HG03575 (cell line): ENCODE data around the gene IRAK4.
"Not testable (repeated sequence)": the region's sequence is repeated elsewhere in the genome, so short reads cannot be mapped to it uniquely, and the experiment has no call there.

ENCODE experiments used
- ATAC-seq: cut with Tn5 transposase; IDR thresholded peaks from one replicate; pipeline ENCODE4 v1.9.1; 2021; ENCODE audit not compliant: unreplicated experiment, insufficient number of reproducible peaks, low FRiP score; ENCODE audit errors: extremely low read depth

Gene IRAK4

DNA sequence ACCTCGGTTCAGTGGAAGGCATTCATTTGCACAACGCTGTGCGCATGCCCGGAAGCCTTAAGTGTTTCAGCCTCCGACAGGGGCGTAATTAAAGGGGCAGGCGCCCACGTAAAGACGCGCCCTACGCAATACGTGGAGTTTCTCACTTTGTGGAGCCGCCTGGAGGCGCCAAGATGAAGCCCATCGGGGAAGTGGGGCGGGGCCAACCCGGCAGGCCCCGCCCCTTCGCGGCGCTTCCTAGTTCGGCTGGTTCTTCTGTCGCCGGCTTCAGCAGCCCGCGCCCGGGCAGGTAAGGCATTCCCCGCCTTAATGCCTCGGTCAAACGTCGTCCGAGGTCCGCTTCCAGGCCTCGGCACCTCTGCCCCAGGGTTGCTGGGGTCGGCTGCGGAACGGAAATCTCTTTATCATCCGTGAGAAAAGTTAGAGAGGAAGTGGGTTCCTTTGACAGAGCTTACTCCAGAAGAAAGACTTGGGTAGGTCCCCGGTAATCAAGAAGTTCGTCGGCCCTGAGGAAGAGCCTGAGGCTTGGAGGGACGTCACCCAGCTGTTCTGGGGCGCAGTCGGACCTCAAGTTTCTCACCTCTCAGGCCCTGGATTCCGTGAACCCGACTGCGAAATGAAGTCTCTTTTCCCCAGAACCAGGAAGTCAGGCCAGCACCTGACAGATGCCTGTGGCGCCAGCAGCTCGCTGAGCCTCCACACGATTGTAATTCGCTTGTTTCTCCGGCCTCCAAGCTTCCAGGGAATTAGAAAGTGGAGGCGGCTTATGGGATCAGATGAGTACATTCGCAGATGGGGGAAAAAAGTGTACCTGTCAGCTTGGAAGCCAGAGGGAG, at the start of gene IRAK4, which contains the start of gene PUS7L:
TSS of gene IRAK4 (plus strand) at position 224 of the 836 bp plus-strand sequence. CDS start 9,161 bp downstream, outside the sequence.
TSS of gene PUS7L (minus strand) at position 63 of the 836 bp plus-strand sequence. CDS start 3,545 bp downstream, outside the sequence.
- ATAC-seq = peak; percentile 93

GRCh38 chr12:43711348-43711747, 47.4 kb upstream of the IRAK4 start:
- ATAC-seq = no peak

DNA sequence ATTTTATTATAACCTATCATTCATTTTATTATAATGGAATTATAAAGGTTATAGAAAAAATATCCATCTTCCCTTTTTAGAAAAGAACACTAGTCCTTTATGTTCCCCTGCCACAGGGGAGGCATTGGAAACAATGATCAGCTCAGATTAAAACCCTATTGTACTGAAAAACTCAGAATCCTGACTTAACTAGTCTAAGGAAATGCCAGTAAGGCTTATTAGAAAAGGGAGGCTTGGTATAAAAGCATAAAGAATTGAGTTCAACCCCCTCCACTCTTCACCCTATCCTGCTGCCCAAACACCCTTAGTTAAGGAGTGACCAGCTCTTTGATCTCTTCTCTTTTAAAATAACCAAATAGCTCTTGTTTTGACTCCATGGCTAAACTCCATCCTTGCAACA, 36.1 kb upstream of the IRAK4 start:
- no peak for ATAC-seq

DNA sequence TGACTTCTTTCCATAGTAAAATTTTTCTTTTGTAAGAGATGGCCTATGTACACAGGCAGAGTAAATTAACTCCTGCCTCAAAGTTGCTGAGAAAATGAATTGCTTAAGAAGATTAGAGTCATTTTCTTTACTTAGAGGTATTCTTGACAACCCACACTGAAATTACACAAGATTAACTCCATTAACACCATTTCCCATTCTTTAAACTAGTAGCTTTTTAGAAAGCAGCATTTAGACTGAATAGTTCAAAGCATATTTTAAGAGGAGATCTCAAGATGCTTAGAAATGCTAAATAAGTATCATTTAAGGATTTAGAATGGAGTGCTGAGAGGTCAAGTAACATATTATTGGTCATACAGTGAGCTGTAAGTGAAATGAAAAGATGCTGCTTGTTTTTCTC, 35.6 kb upstream of the IRAK4 start:
- no peak for ATAC-seq

DNA sequence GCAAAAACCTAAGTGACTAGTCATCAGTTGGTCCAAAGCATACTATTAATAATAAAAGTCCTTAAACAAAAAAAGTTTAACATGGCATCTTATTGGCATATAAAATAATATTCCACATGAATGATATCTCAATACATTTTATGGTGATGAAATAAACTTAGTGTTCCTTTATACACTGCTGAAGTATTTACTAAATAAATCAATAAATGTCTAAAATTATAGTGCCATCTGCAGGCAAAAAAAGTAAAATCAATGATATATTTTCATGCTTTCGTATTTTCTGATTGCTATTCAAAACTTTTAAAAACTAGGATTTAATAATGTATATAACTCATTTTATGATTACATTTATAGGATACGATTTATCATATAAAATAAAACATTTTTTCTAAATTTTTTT, 30.6 kb upstream of the IRAK4 start:
- no peak for ATAC-seq

DNA sequence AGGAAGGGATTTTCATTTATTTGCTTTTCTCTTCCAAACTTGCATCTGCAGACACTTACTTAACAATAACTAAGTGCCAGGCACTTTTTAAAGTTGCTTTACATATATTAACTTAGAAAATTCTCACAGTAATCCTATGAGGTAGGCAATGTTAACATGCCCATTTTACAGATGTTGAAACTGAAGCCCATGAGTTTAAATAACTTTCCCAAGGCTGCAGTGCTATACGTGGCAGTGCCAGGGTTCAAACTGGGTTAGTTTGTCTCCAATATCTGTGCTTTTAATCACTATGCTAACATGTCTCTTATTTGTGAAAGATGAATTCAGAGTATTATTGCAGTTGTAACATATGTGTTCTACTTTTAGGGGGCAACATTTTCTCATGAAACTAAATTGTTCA, 30.1 kb upstream of the IRAK4 start:
- no peak for ATAC-seq

- no peak for ATAC-seq
These were observed 28.5 kb upstream of the IRAK4 start for GRCh38 chr12:43730283-43730682.

GRCh38 chr12:43733687-43734086, 25.1 kb upstream of the IRAK4 start:
- no peak for ATAC-seq

DNA sequence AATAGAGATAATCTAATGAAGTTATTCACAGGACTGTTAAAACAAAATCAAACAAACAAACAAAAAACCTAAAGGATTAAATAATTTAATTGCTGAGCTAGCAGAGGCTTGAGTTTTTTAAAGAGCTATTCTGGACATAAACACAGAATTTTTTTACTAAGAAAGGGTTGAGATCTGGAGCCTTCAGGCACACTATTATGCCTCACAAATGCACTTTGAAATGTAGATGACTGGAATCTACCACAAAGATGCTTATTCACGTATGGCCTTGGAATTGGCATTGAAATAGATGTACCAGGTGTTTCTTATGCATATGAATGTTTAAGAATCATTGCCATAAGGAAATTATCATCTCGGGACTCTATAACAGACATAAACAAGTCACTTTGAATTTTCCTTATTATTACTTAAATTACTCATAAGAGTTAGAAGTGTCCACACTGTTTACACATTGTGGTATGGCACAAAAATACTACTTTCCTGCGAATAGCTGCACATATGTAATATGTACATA, 21.8 kb upstream of the IRAK4 start:
- ATAC-seq = no peak

DNA sequence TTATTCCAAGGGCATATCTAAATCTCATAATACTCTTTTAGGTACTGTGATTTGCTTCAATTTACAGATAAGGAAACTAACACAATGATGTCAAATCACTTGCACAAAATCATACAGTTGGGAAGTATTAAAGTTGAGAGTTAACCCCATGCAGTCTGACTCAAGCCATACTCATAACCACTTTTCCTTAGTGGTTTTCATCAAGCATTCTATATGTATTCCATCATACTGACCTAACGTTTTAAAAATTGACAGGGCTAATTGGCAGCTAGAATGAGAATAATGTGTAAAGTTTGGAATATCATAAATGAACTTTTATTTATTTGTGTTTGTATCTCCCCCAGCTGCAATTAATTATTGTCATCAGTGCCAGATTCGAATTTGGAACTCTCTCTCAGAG, 21.1 kb upstream of the IRAK4 start:
- no peak for ATAC-seq

GRCh38 chr12:43740511-43741100, 18.1 kb upstream of the IRAK4 start:
- ATAC-seq = no peak

GRCh38 chr12:43742106-43742505, 16.6 kb upstream of the IRAK4 start:
- no peak for ATAC-seq

DNA sequence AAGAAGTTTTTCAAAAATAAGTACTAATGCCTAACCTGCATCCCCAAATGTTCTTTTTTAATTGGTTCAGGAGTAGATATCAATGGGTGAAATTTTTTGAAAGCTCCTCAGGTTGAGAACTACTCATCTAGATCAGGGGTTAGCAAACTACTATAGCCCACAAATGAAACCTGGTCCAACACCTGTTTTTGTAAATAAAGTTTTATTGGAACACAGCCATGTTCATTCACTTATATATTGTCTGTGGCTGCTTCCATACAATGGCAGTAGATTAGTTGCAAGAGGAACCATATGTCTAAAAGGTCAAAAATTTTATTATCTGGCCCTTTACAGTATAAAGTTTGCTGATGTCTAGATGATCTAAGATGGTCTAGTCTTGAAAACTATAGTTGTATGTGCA, 13.9 kb upstream of the IRAK4 start:
- ATAC-seq = no peak

DNA sequence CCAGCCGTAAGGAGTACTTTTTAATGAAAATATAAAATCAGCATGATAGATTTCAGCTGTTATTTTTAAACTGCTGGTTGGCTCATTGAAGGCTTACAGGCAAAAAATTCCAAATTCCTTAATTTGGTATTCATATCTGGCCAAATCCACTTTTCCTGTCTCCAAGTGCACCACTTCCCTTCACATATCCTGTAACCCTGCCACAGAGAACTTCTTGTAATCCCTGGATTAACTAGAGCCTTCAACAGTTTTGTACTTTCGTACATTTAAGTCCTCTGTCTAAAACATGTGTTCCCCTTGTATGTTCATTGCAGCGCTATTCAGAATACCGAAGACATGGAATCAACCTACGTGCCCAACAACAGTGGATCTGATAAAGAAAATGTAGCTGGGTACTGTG, 9.7 kb upstream of the IRAK4 start:
- ATAC-seq = no peak

DNA sequence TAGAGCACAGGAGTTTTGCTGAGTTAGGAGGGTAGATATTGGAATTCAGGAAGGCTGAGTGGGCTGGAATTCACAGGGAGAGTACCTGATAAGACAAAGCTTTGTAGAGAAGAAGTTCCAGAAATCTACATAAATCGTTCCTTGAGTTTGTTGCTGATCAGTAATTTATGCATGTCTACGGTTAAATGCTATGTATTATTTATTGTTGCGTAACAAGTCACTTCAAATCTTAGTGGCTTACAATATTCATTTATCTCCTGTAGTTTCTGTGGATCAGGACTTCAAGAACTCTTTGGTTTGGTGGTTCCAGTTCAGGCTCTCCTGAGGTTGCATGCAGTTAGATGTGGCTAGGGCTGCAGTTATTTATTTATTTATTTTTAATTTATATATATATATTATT, 7.9 kb upstream of the IRAK4 start:
- no peak for ATAC-seq

GRCh38 chr12:43751360-43751759, 7.4 kb upstream of the IRAK4 start:
- not testable (repeated sequence) for ATAC-seq

GRCh38 chr12:43754015-43754414, 4.7 kb upstream of the IRAK4 start:
- no peak for ATAC-seq

GRCh38 chr12:43758247-43758727, 464 bp upstream of the IRAK4 start:
- peak; percentile 1 for ATAC-seq

GRCh38 chr12:43760396-43760795, 1.6 kb downstream of the IRAK4 start:
- no peak for ATAC-seq

- no peak for ATAC-seq
These were observed 2.7 kb downstream of the IRAK4 start for GRCh38 chr12:43761500-43761899.
